Measurements from ENCODE around the gene RORB.

Gene RORB

GRCh38 chr9:74630228-74630627, 133.1 kb downstream of the RORB start:
- TF ChIP-seq, protein P1, sequence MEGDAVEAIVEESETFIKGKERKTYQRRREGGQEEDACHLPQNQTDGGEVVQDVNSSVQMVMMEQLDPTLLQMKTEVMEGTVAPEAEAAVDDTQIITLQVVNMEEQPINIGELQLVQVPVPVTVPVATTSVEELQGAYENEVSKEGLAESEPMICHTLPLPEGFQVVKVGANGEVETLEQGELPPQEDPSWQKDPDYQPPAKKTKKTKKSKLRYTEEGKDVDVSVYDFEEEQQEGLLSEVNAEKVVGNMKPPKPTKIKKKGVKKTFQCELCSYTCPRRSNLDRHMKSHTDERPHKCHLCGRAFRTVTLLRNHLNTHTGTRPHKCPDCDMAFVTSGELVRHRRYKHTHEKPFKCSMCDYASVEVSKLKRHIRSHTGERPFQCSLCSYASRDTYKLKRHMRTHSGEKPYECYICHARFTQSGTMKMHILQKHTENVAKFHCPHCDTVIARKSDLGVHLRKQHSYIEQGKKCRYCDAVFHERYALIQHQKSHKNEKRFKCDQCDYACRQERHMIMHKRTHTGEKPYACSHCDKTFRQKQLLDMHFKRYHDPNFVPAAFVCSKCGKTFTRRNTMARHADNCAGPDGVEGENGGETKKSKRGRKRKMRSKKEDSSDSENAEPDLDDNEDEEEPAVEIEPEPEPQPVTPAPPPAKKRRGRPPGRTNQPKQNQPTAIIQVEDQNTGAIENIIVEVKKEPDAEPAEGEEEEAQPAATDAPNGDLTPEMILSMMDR (IDR thresholded peaks at IDR 0.05), result no peak
- Histone ChIP-seq H3K27ac (no peak overlapping the region), H3K4me3 (no peak overlapping the region)
- no peak for DNase-seq (ENCODE audit: low spot score)

GRCh38 chr9:74639112-74639511, 142.0 kb downstream of the RORB start:
- no peak overlapping the region for H3K27ac ChIP-seq
- TF ChIP-seq, protein P1 (IDR thresholded peaks at IDR 0.05), result no peak
- DNase-seq (ENCODE audit: low spot score), result no peak
- no peak overlapping the region for H3K4me3 ChIP-seq

- TF ChIP-seq, protein P1 (IDR thresholded peaks at IDR 0.05), result no peak
- no peak overlapping the region for H3K4me3 ChIP-seq
- no peak overlapping the region for H3K27ac ChIP-seq
- no peak for DNase-seq (ENCODE audit: low spot score)
Observed at GRCh38 chr9:74642376-74642775, 145.2 kb downstream of the RORB start.

DNA sequence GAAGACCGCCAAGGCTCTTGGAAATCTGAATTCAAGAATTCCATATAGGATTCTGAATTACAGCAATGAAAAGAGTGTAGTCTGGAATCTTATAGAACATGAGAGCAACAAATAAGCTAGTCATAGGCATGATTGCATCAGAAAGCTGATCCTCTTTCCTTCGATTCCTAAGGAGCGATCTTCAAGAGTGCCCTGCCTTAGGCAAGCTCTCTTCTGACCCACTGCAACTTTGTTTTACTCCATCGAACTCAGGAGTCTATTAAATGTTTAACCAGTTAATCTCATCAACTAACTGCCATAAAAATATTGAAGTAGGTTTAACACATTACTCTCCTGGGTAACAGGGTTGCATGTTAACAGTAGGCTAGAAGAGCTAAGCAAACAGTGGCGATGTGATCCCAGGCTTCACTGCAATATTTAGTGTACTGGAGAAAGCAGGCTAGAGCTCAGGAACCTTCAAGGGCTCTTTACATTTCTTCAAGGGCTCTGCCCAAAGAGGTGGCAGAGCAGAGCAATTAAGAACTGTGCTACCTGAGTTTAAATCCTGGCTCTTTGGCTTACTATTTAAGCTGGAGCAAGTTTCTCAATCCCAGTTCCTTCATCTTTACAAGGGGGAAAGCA, 146.3 kb downstream of the RORB start:
- TF ChIP-seq, protein P1 (IDR thresholded peaks at IDR 0.05), result no peak
- Histone ChIP-seq H3K4me3 (no peak overlapping the region), H3K27ac (no peak overlapping the region)
- DNase-seq (ENCODE audit: low spot score), result no peak

- H3K27ac ChIP-seq, result no peak overlapping the region
- TF ChIP-seq, protein P1 (IDR thresholded peaks at IDR 0.05), result no peak
- DNase-seq (ENCODE audit: low spot score), result no peak
- no peak overlapping the region for H3K4me3 ChIP-seq
Observed at GRCh38 chr9:74644023-74644422, 146.9 kb downstream of the RORB start.

- no peak overlapping the region for H3K27ac ChIP-seq
- no peak for DNase-seq (ENCODE audit: low spot score)
- TF ChIP-seq, protein P1 (IDR thresholded peaks at IDR 0.05), result no peak
- H3K4me3 ChIP-seq, result no peak overlapping the region
Observed at GRCh38 chr9:74645007-74645639, 148.0 kb downstream of the RORB start.

Data from coronary artery (tissue), 2 donors.